Measurements from ENCODE around the gene NCOR2.

NCOR2 gene

GRCh38 chr12:124605883-124606774 is 38.7 kb upstream of the NCOR2 start:
- FAIRE-seq = no peak
- no peak for TF ChIP-seq CTCF (IDR thresholded peaks at IDR 0.05; ENCODE audit: insufficient read depth, missing control alignments)
- DNase-seq (ENCODE audit: insufficient read length, low spot score) = no peak

- no peak for FAIRE-seq
- TF ChIP-seq CTCF (IDR thresholded peaks at IDR 0.05; ENCODE audit: insufficient read depth, missing control alignments) = no peak
- no peak for DNase-seq (ENCODE audit: insufficient read length, low spot score)
Observed at GRCh38 chr12:124605150-124605882, 37.9 kb upstream of the NCOR2 start.

- DNase-seq (ENCODE audit: insufficient read length, low spot score) (no peak), FAIRE-seq (no peak)
- TF ChIP-seq CTCF (IDR thresholded peaks at IDR 0.05; ENCODE audit: insufficient read depth, missing control alignments) = no peak
Observed at GRCh38 chr12:124604264-124604680, 36.9 kb upstream of the NCOR2 start.

GRCh38 chr12:124603831-124604251 is 36.4 kb upstream of the NCOR2 start:
- no peak for TF ChIP-seq CTCF (IDR thresholded peaks at IDR 0.05; ENCODE audit: insufficient read depth, missing control alignments)
- FAIRE-seq = no peak
- DNase-seq (ENCODE audit: insufficient read length, low spot score) = no peak

GRCh38 chr12:124603100-124603541 is 35.7 kb upstream of the NCOR2 start:
- no peak for TF ChIP-seq CTCF (IDR thresholded peaks at IDR 0.05; ENCODE audit: insufficient read depth, missing control alignments)
- FAIRE-seq (no peak), DNase-seq (ENCODE audit: insufficient read length, low spot score) (no peak)

GRCh38 chr12:124601706-124602105 is 34.3 kb upstream of the NCOR2 start:
- FAIRE-seq (no peak), DNase-seq (ENCODE audit: insufficient read length, low spot score) (no peak)
- no peak for TF ChIP-seq CTCF (IDR thresholded peaks at IDR 0.05; ENCODE audit: insufficient read depth, missing control alignments)

All from D721Med (cell line).